H9 (cell line): ENCODE measurements around the gene CDH4. TPM values are rescaled to one million over a fixed set of nuclear protein-coding genes. Genes with fewer than 3 reads are reported as not detected.

Experiments
- DNase-seq: peaks from one replicate; pipeline ENCODE4 v3.0.0-alpha.2; 2017
- H2AFZ ChIP-seq: one replicate; pipeline ENCODE4 v1.6.1; 2013; ENCODE audit warnings: mild to moderate bottlenecking, low read length, control low read depth, moderate library complexity
- H2AK5ac ChIP-seq: 2 replicates; pipeline ENCODE4 v1.6.1; 2013; ENCODE audit warnings: low read length, control low read depth, mixed read lengths; ENCODE audit not compliant: insufficient read length
- H2BK120ac ChIP-seq: one replicate; pipeline ENCODE4 v1.6.1; 2013; ENCODE audit warnings: low read depth, mild to moderate bottlenecking, low read length, control low read depth, inconsistent platforms; ENCODE audit not compliant: poor library complexity, severe bottlenecking
- H2BK12ac ChIP-seq: 2 replicates; pipeline ENCODE4 v1.6.1; 2013; ENCODE audit warnings: low read length, control low read depth, mixed read lengths, low read depth; ENCODE audit not compliant: insufficient read length
- H2BK15ac ChIP-seq: 2 replicates; pipeline ENCODE4 v1.6.1; 2013; ENCODE audit warnings: low read depth, low read length, control low read depth
- H2BK20ac ChIP-seq: one replicate; pipeline ENCODE4 v1.6.1; 2013; ENCODE audit warnings: low read depth, mild to moderate bottlenecking, low read length, control low read depth, inconsistent platforms; ENCODE audit not compliant: poor library complexity, severe bottlenecking
- H2BK5ac ChIP-seq: 2 replicates; pipeline ENCODE4 v1.6.1; 2013; ENCODE audit warnings: low read length, control low read depth, mixed read lengths; ENCODE audit not compliant: insufficient read length
- H3K14ac ChIP-seq: 2 replicates; pipeline ENCODE4 v1.6.1; 2013; ENCODE audit warnings: low read length, control low read depth; ENCODE audit not compliant: insufficient read depth
- H3K18ac ChIP-seq: 2 replicates; pipeline ENCODE4 v1.6.1; 2013; ENCODE audit warnings: low read depth, mild to moderate bottlenecking, mixed read lengths, low read length, control low read depth; ENCODE audit not compliant: insufficient read length
- H3K23ac ChIP-seq: 2 replicates; pipeline ENCODE4 v1.6.1; 2013; ENCODE audit warnings: low read length, control low read depth, mixed read lengths, low read depth; ENCODE audit not compliant: insufficient read length
- H3K23me2 ChIP-seq: 2 replicates; pipeline ENCODE4 v1.6.1; 2013; ENCODE audit warnings: low read depth, mild to moderate bottlenecking, mixed read lengths, low read length, control low read depth; ENCODE audit not compliant: insufficient read length, poor library complexity, severe bottlenecking
- H3K27ac ChIP-seq: 2 replicates; pipeline ENCODE4 v1.5.1; 2013; ENCODE audit warnings: low read length, control low read depth, mixed read lengths, low read depth; ENCODE audit not compliant: insufficient read length
- H3K27me3 ChIP-seq: 2 replicates; pipeline ENCODE4 v1.6.1; 2013; ENCODE audit warnings: low read length, control low read depth, inconsistent platforms; ENCODE audit not compliant: insufficient read depth
- H3K4ac ChIP-seq: 2 replicates; pipeline ENCODE4 v1.6.1; 2013; ENCODE audit warnings: low read depth, mild to moderate bottlenecking, control low read depth, inconsistent platforms, low read length, moderate library complexity
- H3K4me1 ChIP-seq: 2 replicates; pipeline ENCODE4 v1.6.1; 2013; ENCODE audit warnings: low read length, control low read depth, inconsistent platforms; ENCODE audit not compliant: insufficient read depth
- H3K4me2 ChIP-seq: 2 replicates; pipeline ENCODE4 v1.6.1; 2013; ENCODE audit warnings: low read length, control low read depth, mixed read lengths; ENCODE audit not compliant: insufficient read length, insufficient read depth
- H3K56ac ChIP-seq: 2 replicates; pipeline ENCODE4 v1.6.1; 2013; ENCODE audit warnings: low read depth, mild to moderate bottlenecking, mixed read lengths, low read length, control low read depth; ENCODE audit not compliant: insufficient read length
- H3K79me1 ChIP-seq: 2 replicates; pipeline ENCODE4 v1.6.1; 2013; ENCODE audit warnings: low read depth, mild to moderate bottlenecking, moderate library complexity, low read length, control low read depth, inconsistent platforms; ENCODE audit not compliant: insufficient read depth, poor library complexity, severe bottlenecking
- H3K79me2 ChIP-seq: 2 replicates; pipeline ENCODE4 v1.6.1; 2013; ENCODE audit warnings: low read length, control low read depth, inconsistent platforms; ENCODE audit not compliant: insufficient read depth
- H3K9ac ChIP-seq: 2 replicates; pipeline ENCODE4 v1.6.1; 2013; ENCODE audit warnings: low read length, control low read depth, mixed read lengths; ENCODE audit not compliant: insufficient read length; ENCODE audit errors: extremely low read depth
- H3K9me3 ChIP-seq: one replicate; pipeline ENCODE4 v1.6.1; 2013; ENCODE audit warnings: low read depth, low read length, inconsistent platforms; ENCODE audit not compliant: control insufficient read depth
- H3T11ph ChIP-seq: one replicate; pipeline ENCODE4 v1.6.1; 2013; ENCODE audit warnings: mild to moderate bottlenecking, low read length, control low read depth, inconsistent platforms
- H4K20me1 ChIP-seq: one replicate; pipeline ENCODE4 v1.6.1; 2013; ENCODE audit not compliant: control insufficient read depth, insufficient read length, insufficient read depth
- H4K5ac ChIP-seq: 2 replicates; pipeline ENCODE4 v1.6.1; 2013; ENCODE audit warnings: low read depth, mild to moderate bottlenecking, mixed read lengths, low read length, control low read depth; ENCODE audit not compliant: insufficient read length
- H4K8ac ChIP-seq: replicated peaks from 2 replicates; pipeline ENCODE4 v1.6.1; 2013; ENCODE audit warnings: low read length, control low read depth, mixed read lengths, low read depth; ENCODE audit not compliant: insufficient read length
- H4K91ac ChIP-seq: 2 replicates; pipeline ENCODE4 v1.6.1; 2013; ENCODE audit warnings: low read depth, mild to moderate bottlenecking, moderate library complexity, mixed read lengths, low read length, control low read depth; ENCODE audit not compliant: insufficient read length
- H3K27ac Mint-ChIP-seq, 3 experiments: 2 replicates in 2 of 3; 3 replicates in 1 of 3; pipeline ENCODE4 v1.8.0; 2020 to 2021; ENCODE audit warnings: mixed read lengths in 3 of 3, mild to moderate bottlenecking in 1 of 3, moderate library complexity in 1 of 3
- H3K27me3 Mint-ChIP-seq: 2 replicates; pipeline ENCODE4 v1.8.0; 2021; ENCODE audit warnings: low read depth, mild to moderate bottlenecking, moderate library complexity, mixed read lengths
- H3K36me3 Mint-ChIP-seq, 3 experiments: 2 replicates in 2 of 3; 3 replicates in 1 of 3; pipeline ENCODE4 v1.8.0; 2020 to 2021; ENCODE audit warnings: low read depth in 3 of 3, mixed read lengths in 3 of 3; ENCODE audit not compliant: insufficient read depth in 1 of 3
- H3K4me1 Mint-ChIP-seq, 2 experiments: 2 replicates each; pipeline ENCODE4 v1.8.0; 2020; ENCODE audit warnings: mixed read lengths in 2 of 2
- H3K4me3 Mint-ChIP-seq, 2 experiments: 2 replicates in 1 of 2; 3 replicates in 1 of 2; pipeline ENCODE4 v1.8.0; 2020 to 2021; ENCODE audit warnings: mild to moderate bottlenecking in 2 of 2, mixed read lengths in 2 of 2, moderate library complexity in 1 of 2
- H3K9me3 Mint-ChIP-seq, 2 experiments: 2 replicates in 1 of 2; 3 replicates in 1 of 2; pipeline ENCODE4 v1.8.0; 2020; ENCODE audit warnings: mild to moderate bottlenecking in 2 of 2, mixed read lengths in 2 of 2, moderate library complexity in 1 of 2
- WGBS: extraction: QIAGEN DNeasy Blood & Tissue Kit; methylation state at CpG from one replicate; pipeline ENCODE4 v1.1.7; 2013; ENCODE audit warnings: missing lambda C conversion rate, low lambda C conversion rate, mixed read lengths; ENCODE audit not compliant: insufficient read length; ENCODE audit errors: extremely low coverage; 5-methylcytosine and 5-hydroxymethylcytosine counted together
- total RNA-seq: library from RNA; stranded (reverse); gene quantifications from 2 replicates; pipeline ENCODE4 v1.2.1, GENCODE V29; 2021
- TF ChIP-seq, protein P1 (sequence below): fragments of 200-600 bp; sonication (generic); conservative IDR thresholded peaks from 3 replicates; pipeline ENCODE4 v1.8.0; 2021; ENCODE audit warnings: antibody characterized with exemption, mild to moderate bottlenecking

CDH4 gene
- total RNA-seq, 1 experiment from 2014 or later = 3.0 TPM

DNA sequence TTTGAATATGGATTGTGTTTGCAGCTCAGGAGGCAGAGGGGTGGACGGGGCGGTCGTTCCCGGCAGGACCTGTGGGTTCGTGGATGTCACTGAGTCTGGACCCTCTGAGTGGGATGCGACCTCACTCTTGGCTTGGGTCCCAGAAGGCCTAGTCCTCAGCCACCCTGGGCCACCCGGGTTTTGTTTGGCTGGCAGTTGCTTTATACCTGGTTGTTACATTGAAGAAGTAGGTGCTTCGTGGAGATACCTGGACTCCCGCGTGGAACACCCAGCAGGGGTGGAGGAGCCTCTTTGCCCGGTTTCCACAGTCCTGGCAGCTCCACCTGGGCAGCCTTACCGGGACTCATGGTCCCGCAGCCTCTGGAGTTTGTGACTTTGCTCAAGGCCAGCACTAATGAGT lies 408.5 kb downstream of the CDH4 start:
- H2AFZ ChIP-seq = no peak overlapping the region
- no peak overlapping the region for H3K56ac ChIP-seq
- no CpG with 5 or more reads among the region's 13 CpGs for WGBS
- H3T11ph ChIP-seq = no peak overlapping the region
- H3K27me3 ChIP-seq = peaks cover 3% of the 10 kb centered on the region; the same call in 1 of the 2 replicates
- DNase-seq = no peak
- H3K79me2 ChIP-seq = no peaks in the 10 kb centered on the region
- H2BK20ac ChIP-seq = no peak overlapping the region
- H3K9ac ChIP-seq = no peak overlapping the region
- H4K5ac ChIP-seq = no peak overlapping the region
- H3K14ac ChIP-seq = no peak overlapping the region
- H3K4ac ChIP-seq = no peak overlapping the region
- Mint-ChIP-seq H3K36me3 (no peaks in the 10 kb centered on the region), H3K4me1 (peaks cover 0 to 3% of the 10 kb centered on the region in 2 experiments; a peak in 2 of 4 replicates), H3K9me3 (no peaks in the 10 kb centered on the region), H3K4me3 (no peak overlapping the region), H3K27me3 (peaks cover 46% of the 10 kb centered on the region), H3K27ac (no peak overlapping the region)
- no peak overlapping the region for H3K4me2 ChIP-seq
- no peaks in the 10 kb centered on the region for H3K23me2 ChIP-seq
- H4K20me1 ChIP-seq = no peaks in the 10 kb centered on the region
- H2BK5ac ChIP-seq = no peak overlapping the region
- no peak overlapping the region for H2BK12ac ChIP-seq
- no peak overlapping the region for H3K18ac ChIP-seq
- TF ChIP-seq, protein P1, sequence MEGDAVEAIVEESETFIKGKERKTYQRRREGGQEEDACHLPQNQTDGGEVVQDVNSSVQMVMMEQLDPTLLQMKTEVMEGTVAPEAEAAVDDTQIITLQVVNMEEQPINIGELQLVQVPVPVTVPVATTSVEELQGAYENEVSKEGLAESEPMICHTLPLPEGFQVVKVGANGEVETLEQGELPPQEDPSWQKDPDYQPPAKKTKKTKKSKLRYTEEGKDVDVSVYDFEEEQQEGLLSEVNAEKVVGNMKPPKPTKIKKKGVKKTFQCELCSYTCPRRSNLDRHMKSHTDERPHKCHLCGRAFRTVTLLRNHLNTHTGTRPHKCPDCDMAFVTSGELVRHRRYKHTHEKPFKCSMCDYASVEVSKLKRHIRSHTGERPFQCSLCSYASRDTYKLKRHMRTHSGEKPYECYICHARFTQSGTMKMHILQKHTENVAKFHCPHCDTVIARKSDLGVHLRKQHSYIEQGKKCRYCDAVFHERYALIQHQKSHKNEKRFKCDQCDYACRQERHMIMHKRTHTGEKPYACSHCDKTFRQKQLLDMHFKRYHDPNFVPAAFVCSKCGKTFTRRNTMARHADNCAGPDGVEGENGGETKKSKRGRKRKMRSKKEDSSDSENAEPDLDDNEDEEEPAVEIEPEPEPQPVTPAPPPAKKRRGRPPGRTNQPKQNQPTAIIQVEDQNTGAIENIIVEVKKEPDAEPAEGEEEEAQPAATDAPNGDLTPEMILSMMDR = no peak
- H3K4me1 ChIP-seq = no peaks in the 10 kb centered on the region
- H2BK120ac ChIP-seq = no peak overlapping the region
- no peaks in the 10 kb centered on the region for H3K79me1 ChIP-seq
- no peak overlapping the region for H2BK15ac ChIP-seq
- H4K8ac ChIP-seq = no peak overlapping the region
- no peaks in the 10 kb centered on the region for H3K9me3 ChIP-seq
- H3K23ac ChIP-seq = no peak overlapping the region
- no peak overlapping the region for H4K91ac ChIP-seq
- H3K27ac ChIP-seq = no peak overlapping the region
- no peak overlapping the region for H2AK5ac ChIP-seq
